Fibroblast of lung (primary cell): ENCODE data around the gene PSTPIP2.
"Not testable (repeated sequence)": the region's sequence is repeated elsewhere in the genome, so short reads cannot be mapped to it uniquely, and the experiment has no call there.

ENCODE experiments used
- CTCF ChIP-seq, 2 donors: IDR thresholded peaks in 1 of 2; conservative IDR thresholded peaks in 1 of 2; 1 replicate in 1 of 2; 2 replicates in 1 of 2; pipeline ENCODE4 v1.5.1; 2011 to 2012; ENCODE audit warnings: low read length in 2 of 2, control low read depth in 1 of 2, inconsistent platforms in 1 of 2, low read depth in 1 of 2, mild to moderate bottlenecking in 1 of 2
- EZH2 ChIP-seq: IDR thresholded peaks from 2 replicates; pipeline ENCODE4 v1.5.1; 2012; ENCODE audit warnings: low read length, control low read depth, mild to moderate bottlenecking; ENCODE audit errors: missing control alignments

GRCh38 chr18:45992527-45992926, 79.5 kb downstream of the PSTPIP2 start:
- TF ChIP-seq EZH2; CTCF (conservative IDR thresholded peaks at IDR 0.05 in 1 of 2, IDR thresholded peaks at IDR 0.05 in 1 of 2; ENCODE audit: low read depth in 1 of 2, low read length in 2 of 2): not testable (repeated sequence)
